GM21528 (cell line): ENCODE data around the gene LMBR1.

ENCODE experiments used
- ATAC-seq: cut with Tn5 transposase; IDR thresholded peaks from one replicate; pipeline ENCODE4 v1.9.1; 2021; ENCODE audit warnings: mild to moderate bottlenecking, moderate library complexity; ENCODE audit not compliant: unreplicated experiment, low FRiP score

LMBR1 gene

GRCh38 chr7:156766666-156767065, 126.3 kb downstream of the LMBR1 start:
- no peak for ATAC-seq

- ATAC-seq, result no peak
Measured at GRCh38 chr7:156765901-156766656, 126.9 kb downstream of the LMBR1 start.

GRCh38 chr7:156764766-156765165, 128.2 kb downstream of the LMBR1 start:
- no peak for ATAC-seq

- no peak for ATAC-seq
Measured at GRCh38 chr7:156764016-156764669, 128.8 kb downstream of the LMBR1 start.

GRCh38 chr7:156759579-156760202, 133.3 kb downstream of the LMBR1 start:
- ATAC-seq, result no peak

GRCh38 chr7:156759143-156759542, 133.8 kb downstream of the LMBR1 start:
- ATAC-seq, result no peak

GRCh38 chr7:156754201-156754600, 138.8 kb downstream of the LMBR1 start:
- no peak for ATAC-seq

- ATAC-seq, result no peak
Measured at GRCh38 chr7:156753630-156754029, 139.4 kb downstream of the LMBR1 start.

GRCh38 chr7:156753229-156753560, 139.8 kb downstream of the LMBR1 start:
- no peak for ATAC-seq

- no peak for ATAC-seq
Measured at GRCh38 chr7:156752367-156753228, 140.4 kb downstream of the LMBR1 start.

GRCh38 chr7:156751319-156751718, 141.7 kb downstream of the LMBR1 start:
- ATAC-seq, result no peak

- ATAC-seq, result no peak
Measured at GRCh38 chr7:156747718-156748117, 145.3 kb downstream of the LMBR1 start.

- ATAC-seq, result no peak
Measured at GRCh38 chr7:156746891-156747290, 146.1 kb downstream of the LMBR1 start.

GRCh38 chr7:156739596-156739995, 153.4 kb downstream of the LMBR1 start:
- ATAC-seq, result no peak

- ATAC-seq, result no peak
Measured at GRCh38 chr7:156735851-156736250, 157.1 kb downstream of the LMBR1 start.

- ATAC-seq, result no peak
Measured at GRCh38 chr7:156733638-156734037, 159.3 kb downstream of the LMBR1 start.

- no peak for ATAC-seq
Measured at GRCh38 chr7:156732091-156732625, 160.8 kb downstream of the LMBR1 start.

- no peak for ATAC-seq
Measured at GRCh38 chr7:156731651-156732050, 161.3 kb downstream of the LMBR1 start.

GRCh38 chr7:156725936-156726335, 167.0 kb downstream of the LMBR1 start:
- no peak for ATAC-seq

- no peak for ATAC-seq
Measured at GRCh38 chr7:156725073-156725472, 167.9 kb downstream of the LMBR1 start.
